SK-N-MC (cell line): ENCODE measurements around the gene ANGEL2.

Experiments
- EZH2 ChIP-seq: fragments of 200-600 bp; sonication (generic); IDR thresholded peaks from one replicate; pipeline ENCODE4 v1.6.1; 2017; ENCODE audit warnings: antibody characterized with exemption
- POLR2AphosphoS5 ChIP-seq: IDR thresholded peaks from 2 replicates; pipeline ENCODE4 v1.6.1; 2012; ENCODE audit warnings: mild to moderate bottlenecking, low read depth, low read length, borderline replicate concordance

DNA sequence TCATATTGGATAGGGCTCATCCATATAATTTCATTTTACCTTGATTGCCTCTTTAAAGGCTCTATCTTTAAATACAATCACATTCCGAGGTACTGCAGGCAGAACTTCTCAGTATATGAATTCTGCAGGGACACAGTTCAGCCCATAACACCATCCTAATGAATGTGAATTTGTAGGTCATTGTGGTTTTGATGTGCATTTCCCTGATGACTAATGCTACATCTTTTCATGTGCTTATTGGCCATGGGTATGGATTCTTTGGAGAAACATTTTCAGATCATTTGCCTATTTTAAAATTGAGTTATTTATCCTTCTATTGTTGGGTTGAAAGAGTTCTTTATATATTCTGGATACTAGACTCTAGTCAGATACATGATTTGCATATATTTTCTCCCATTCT is 25.8 kb upstream of the ANGEL2 start:
- TF ChIP-seq EZH2, result no peak
- no peak for TF ChIP-seq POLR2AphosphoS5
